Measurements from ENCODE around the gene ZNF407.

ZNF407 gene

DNA sequence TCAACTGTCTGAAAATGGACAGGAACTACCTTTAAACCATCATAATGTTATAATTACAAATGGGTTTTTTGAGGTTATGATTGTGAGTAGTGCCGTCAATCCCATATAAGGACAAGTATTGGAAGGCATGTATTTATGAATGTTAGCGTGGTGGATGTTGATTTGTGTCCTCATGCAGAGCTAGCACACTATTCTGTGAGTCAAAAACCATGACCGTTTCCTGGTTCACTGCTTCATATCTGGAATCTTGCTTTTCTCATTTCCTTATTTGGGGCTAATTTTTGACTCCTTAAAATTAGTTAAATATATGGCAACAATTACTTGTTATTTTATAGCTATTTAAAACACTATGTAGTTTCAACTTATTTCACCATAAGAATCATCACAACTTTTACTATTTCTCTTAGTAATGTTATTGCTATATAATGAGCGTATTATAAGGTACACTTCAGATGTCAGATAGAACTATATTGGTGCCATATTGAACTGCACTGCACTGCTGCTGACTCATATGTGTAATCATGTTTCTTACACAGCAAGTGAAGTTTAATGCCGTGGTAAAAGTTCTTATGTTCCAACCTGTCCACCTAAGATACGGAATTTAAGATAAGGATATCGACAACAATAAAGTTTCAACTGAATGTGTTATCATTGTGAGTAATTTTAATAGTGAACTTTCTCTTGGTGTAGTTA lies 418.5 kb downstream of the ZNF407 start:
- TF ChIP-seq GATA3 (IDR thresholded peaks at IDR 0.05; ENCODE audit: low read depth, low read length) (no peak), GATA2 (IDR thresholded peaks at IDR 0.05; ENCODE audit: low read depth, low read length) (no peak)

DNA sequence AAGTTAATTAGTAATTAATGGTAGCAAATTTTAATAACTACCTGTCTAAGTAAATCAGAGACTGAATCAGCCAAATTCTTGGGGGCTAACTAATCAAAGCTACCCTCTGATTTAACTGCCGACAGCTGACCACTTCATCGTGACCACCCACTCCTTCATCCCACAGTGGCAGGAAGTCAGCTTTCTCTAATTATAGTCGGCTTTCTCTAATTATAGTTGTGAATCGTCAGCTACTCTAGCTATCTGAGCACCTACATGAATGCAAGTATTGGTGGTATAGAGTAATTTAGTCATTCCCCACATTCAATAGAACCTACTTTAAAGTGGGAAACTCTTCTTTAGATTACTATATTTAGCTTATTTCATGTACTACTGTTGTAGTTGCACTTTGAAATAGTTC lies 425.8 kb downstream of the ZNF407 start:
- TF ChIP-seq GATA3 (IDR thresholded peaks at IDR 0.05; ENCODE audit: low read depth, low read length) (no peak), GATA2 (IDR thresholded peaks at IDR 0.05; ENCODE audit: low read depth, low read length) (no peak)

DNA sequence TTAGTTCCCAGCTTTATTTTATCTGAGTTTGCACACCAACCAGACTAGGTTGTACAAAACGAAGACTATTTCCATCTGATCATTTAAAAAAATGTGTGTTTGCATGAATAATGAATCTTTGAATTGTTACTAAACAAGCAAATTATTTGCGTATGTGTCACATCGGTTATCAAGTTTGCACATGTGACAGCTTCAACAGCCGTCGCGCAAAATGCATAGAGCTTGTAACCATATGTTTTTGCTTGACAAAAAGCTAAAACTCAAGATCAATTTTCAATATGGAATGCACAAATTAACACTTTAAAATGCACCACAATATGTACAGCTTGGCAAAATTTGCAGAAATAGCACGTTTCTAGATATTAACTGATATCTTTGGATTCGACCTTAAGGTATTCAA lies 427.2 kb downstream of the ZNF407 start:
- no peak for TF ChIP-seq GATA3 (IDR thresholded peaks at IDR 0.05; ENCODE audit: low read depth, low read length)
- no peak for TF ChIP-seq GATA2 (IDR thresholded peaks at IDR 0.05; ENCODE audit: low read depth, low read length)

DNA sequence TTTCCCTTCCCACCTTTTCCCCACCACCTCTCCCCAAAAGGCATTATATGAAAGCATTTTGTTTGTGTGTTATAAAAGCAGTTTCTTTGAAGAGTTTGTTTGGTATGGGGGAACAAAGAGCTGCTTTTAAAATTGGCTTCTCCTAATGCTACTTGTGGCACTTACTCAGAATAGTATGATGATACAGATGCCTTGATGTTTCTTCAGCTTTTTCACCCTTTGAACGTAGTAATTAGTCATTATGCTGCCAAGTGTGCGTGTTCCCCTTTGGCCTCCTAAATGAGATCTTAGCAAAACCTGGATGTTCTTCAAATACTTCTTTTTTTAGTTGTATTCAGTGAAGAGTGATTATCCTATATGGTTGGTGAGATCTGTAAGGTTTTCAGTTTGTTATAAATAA lies 427.9 kb downstream of the ZNF407 start:
- TF ChIP-seq GATA3 (IDR thresholded peaks at IDR 0.05; ENCODE audit: low read depth, low read length), result no peak
- TF ChIP-seq GATA2 (IDR thresholded peaks at IDR 0.05; ENCODE audit: low read depth, low read length), result no peak

DNA sequence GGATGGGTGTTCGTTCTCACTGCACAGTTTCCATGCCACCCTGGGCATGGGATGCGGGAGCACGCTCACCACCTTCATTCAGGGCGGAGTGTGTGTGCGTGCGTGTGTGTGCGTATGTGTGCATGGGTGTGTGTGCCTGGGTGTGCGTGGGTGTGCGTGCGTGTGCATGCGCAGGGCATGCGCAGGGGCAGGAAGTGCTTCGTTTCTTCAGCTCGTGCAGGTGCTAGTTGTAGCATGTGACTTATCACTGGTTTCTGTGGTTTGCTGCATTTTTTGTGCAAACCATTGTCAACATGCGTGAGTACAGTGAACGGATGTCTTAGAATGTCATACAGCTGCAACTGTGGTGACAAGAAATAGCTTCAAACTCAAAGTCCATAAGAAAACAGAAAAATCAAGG lies 431.8 kb downstream of the ZNF407 start:
- TF ChIP-seq GATA3 (IDR thresholded peaks at IDR 0.05; ENCODE audit: low read depth, low read length) (no peak), GATA2 (IDR thresholded peaks at IDR 0.05; ENCODE audit: low read depth, low read length) (no peak)

DNA sequence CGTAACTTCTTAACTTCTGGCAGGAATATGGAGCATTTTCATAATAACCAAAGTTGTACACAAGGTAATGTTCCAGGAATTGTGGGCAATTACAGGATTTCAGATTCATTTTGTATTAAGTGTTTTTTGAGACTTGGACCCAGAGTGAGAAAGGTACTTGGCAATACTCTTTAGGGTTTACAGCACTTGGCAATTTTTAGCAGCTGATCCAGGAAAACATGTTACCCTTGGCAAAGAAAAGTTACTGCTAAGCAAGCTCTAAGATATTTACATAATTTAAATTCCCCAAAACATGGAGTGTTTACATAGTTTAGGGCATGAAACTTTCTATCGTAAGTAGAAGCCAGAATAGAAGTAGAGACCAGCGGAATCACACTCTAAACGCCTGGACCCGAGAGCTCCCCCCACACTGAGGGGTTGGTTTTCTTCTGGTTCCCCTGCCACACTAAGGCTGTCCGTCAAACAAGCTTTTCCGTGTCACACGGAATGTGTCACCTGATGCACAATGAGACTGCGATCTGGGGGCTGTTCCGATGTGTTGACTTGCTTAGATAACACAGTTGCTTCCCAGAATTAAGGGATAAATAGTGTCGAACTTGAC lies 434.1 kb downstream of the ZNF407 start:
- TF ChIP-seq GATA3 (IDR thresholded peaks at IDR 0.05; ENCODE audit: low read depth, low read length) (no peak), GATA2 (IDR thresholded peaks at IDR 0.05; ENCODE audit: low read depth, low read length) (no peak)

DNA sequence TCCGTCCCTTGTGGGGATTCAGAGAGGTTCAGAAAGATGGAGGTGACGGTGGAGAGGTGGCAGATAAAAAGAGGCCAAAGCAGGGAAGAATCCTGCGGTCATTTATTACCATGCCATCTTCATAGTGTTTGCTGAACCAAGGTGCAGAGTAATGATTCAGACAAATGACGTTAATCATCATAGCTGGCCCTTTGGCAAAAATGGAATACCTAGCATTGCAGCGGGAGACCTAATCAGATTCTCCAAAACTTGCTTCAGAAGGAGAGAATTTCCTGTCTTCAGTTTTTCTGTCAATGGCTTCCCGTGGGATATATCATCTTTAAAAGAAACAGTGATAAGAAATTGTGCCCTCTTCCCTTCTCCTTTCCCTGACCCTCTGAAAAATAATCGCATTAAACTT lies 435.8 kb downstream of the ZNF407 start:
- TF ChIP-seq GATA2 (IDR thresholded peaks at IDR 0.05; ENCODE audit: low read depth, low read length) (no peak), GATA3 (IDR thresholded peaks at IDR 0.05; ENCODE audit: low read depth, low read length) (no peak)

DNA sequence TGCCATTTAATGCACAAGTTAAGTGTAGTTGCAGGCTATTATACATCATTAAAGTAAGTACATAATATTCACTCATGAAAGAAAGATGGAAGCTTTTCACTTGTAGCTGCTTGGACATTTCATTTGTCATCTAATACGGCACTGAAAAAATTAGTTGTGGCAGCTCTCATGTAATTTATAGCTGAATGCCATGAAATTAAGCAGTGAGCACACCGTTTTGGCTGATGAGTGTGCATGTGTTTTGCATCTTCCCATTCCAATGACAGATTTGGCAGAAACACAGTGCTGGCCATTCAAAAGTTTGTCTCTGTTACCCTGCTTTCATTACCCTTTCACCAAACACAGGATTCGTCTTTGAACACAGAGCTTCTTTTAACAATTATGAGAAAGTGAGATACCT lies 437.3 kb downstream of the ZNF407 start:
- no peak for TF ChIP-seq GATA2 (IDR thresholded peaks at IDR 0.05; ENCODE audit: low read depth, low read length)

DNA sequence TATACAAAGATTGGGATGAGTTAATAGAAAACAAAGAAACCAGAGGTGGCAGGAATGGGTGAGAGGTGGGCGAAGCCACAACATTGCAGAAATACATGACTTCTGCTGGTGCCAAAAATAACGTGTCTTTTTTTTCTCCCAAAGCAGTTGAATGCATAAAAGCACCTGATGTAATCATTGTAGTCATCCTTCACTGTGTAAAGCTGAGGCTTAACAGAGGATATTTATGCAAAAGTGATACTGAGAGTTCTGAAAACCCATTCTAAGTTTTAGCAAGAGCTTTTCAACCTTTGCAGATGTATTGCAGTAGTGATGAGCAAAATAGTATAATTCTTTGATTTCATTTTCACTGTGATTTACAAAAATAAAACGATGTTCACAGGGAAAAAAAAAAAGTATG lies 438.3 kb downstream of the ZNF407 start:
- TF ChIP-seq GATA3 (IDR thresholded peaks at IDR 0.05; ENCODE audit: low read depth, low read length), result no peak
- TF ChIP-seq GATA2 (IDR thresholded peaks at IDR 0.05; ENCODE audit: low read depth, low read length), result no peak

DNA sequence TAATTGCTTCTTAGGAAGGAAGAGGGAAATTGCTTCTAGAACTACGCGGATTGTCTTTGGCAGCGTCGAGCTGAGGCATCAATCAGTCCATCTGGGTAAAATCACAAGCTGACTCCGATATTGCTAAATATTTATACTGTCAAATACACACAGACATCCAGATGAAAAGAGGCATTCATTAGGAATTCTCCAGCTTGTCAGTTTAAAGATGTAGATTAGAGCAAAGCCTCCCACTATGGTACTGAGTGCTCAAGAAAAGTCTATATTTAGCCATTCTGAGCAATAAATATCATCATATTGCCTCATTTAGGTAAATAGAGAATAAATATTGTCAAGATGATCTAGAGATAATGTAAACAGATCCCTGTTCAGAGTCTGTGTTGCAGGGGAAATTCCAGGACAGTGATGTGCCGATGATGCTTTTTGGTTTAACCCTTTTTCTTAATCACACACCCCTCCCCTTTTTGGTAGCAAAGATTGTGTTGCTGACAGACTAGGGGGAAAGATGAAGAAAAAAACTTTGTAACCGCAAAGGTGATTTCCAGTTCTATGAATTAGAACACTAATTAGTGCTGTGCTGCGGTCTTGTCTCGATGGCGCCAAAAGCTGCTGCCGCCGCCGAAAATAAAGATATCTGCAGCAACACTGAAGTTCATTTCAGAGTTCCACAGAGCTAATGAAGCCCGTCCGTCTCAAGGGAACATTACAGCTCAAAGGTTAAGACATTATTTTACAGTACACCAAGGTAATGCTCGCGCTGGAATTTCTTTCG lies 439.4 kb downstream of the ZNF407 start:
- TF ChIP-seq GATA3 (IDR thresholded peaks at IDR 0.05; ENCODE audit: low read depth, low read length), result no peak
- TF ChIP-seq GATA2 (IDR thresholded peaks at IDR 0.05; ENCODE audit: low read depth, low read length), result no peak; the same call in 1 of the 2 replicates

DNA sequence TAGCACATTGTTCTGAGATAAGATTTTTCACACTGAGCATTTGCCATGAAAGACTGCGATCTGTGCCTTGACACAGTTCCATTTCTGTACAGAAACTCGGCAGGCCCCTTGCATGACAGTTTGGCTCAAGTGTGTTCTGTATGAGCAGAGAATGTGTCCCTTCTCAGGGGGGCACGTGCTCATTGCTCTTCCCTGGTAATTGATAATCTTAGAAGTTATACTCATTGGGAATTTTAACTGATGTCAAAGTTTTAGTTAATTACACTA lies 440.0 kb downstream of the ZNF407 start:
- no peak for TF ChIP-seq GATA2 (IDR thresholded peaks at IDR 0.05; ENCODE audit: low read depth, low read length)
- TF ChIP-seq GATA3 (IDR thresholded peaks at IDR 0.05; ENCODE audit: low read depth, low read length), result no peak

DNA sequence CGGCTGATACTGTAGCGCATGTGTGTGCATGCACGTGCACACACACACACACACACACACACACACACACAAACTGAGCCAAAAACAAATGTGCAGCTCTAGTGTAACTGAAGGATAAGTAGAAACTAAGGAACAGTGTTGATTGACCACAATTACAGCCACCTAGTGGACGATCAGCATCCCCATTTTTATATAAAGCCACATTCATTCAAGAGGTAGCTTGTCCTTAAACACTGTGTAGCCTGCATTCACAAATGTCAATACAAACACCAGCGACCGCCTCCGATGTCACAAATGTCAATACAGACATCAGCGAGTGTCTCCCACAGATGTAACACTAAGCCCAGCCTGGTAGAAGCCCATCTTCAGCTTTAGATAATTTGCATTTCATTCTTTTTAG lies 443.9 kb downstream of the ZNF407 start:
- TF ChIP-seq GATA2 (IDR thresholded peaks at IDR 0.05; ENCODE audit: low read depth, low read length) (no peak), GATA3 (IDR thresholded peaks at IDR 0.05; ENCODE audit: low read depth, low read length) (no peak)

DNA sequence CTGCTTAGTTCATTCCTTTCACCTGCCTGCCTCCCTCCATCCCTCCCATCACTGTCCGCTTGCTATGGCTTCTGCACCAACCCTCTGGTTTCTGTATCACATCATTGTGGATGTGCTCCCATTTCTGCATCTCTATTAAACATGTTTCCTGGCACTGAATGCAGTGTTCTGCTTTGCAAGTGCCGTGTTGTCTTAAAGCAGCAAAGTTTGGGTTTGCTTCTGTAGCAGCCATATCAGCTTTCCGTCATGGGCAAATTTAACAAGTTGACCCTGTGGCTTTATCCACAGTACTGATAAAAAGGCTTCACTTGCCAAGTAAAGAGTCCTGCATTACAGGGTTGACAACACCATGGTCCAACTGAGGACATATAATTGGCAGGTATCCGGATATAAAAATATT lies 445.8 kb downstream of the ZNF407 start:
- TF ChIP-seq GATA2 (IDR thresholded peaks at IDR 0.05; ENCODE audit: low read depth, low read length), result no peak
- TF ChIP-seq GATA3 (IDR thresholded peaks at IDR 0.05; ENCODE audit: low read depth, low read length), result no peak

DNA sequence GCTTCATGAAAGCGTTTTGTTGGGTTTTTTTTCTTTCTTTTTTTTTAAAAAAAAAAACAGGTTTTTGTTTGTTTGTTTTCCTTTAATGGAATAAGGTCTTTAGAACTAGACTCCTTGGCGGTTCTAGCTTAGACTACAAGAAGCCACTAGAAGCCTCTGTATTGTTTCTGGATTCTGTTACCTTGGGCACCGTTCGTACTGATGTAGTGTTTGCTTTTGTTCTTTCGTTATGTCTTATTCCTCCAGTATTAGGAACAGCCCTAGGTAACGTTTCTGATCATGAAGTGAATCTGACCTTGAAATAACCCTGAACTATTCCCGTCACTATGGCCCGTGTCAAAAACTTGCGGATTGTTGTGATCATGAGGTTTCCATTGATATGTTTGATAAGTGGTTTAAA lies 446.6 kb downstream of the ZNF407 start:
- no peak for TF ChIP-seq GATA2 (IDR thresholded peaks at IDR 0.05; ENCODE audit: low read depth, low read length)
- no peak for TF ChIP-seq GATA3 (IDR thresholded peaks at IDR 0.05; ENCODE audit: low read depth, low read length)

DNA sequence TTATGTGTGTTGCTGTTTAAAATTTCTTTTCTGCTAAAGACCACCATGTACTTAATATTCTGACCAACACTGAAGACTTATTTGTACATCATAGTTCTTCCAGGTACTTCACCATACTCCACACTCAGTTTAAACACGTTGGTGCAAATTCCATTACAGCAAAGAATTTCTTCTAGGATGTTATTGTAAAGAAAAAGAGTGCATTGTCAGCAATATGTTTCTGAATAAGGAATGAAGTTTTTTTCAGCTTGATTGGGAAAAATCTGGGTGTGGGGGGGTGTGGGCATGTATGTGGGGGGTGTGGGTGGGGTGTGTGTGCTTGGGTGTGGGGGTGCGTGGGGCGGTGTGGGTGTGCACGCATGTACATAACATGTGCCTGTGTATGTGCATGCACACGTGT lies 447.1 kb downstream of the ZNF407 start:
- TF ChIP-seq GATA3 (IDR thresholded peaks at IDR 0.05; ENCODE audit: low read depth, low read length) (no peak), GATA2 (IDR thresholded peaks at IDR 0.05; ENCODE audit: low read depth, low read length) (no peak)

Data from SH-SY5Y (cell line).